Measurements from ENCODE around the gene UBE3D.
"Not testable (repeated sequence)": the region's sequence is repeated elsewhere in the genome, so short reads cannot be mapped to it uniquely, and the experiment has no call there.

GRCh38 chr6:83011131-83011530 lies 54.5 kb downstream of the UBE3D start:
- TF ChIP-seq EZH2 (IDR thresholded peaks at IDR 0.05; ENCODE audit: borderline replicate concordance, low read length); CTCF (IDR thresholded peaks at IDR 0.05; ENCODE audit: low read length): not testable (repeated sequence)
